OCI-LY1 (cell line): ENCODE results near the gene WDR70.
"Not testable (repeated sequence)": the region's sequence is repeated elsewhere in the genome, so short reads cannot be mapped to it uniquely, and the experiment has no call there.

ENCODE experiments used
- H2AFZ ChIP-seq: fragments of 200-600 bp; sonication (generic), shearing (Covaris generic); 2 replicates; pipeline ENCODE4 v1.6.0; 2014; ENCODE audit warnings: antibody characterized with exemption, mild to moderate bottlenecking, low read length
- H3F3A ChIP-seq: fragments of 200-600 bp; sonication (generic), shearing (Covaris generic); 2 replicates; pipeline ENCODE4 v1.6.0; 2014; ENCODE audit warnings: mild to moderate bottlenecking, antibody characterized with exemption, low read length, moderate library complexity; ENCODE audit not compliant: insufficient read depth
- H3K27ac ChIP-seq: fragments of 200-600 bp; sonication (generic); 2 replicates; pipeline ENCODE4 v1.5.1; 2014; ENCODE audit warnings: low read length, mixed run types, mild to moderate bottlenecking, low read depth; ENCODE audit not compliant: poor library complexity, severe bottlenecking
- H3K27me3 ChIP-seq: fragments of 200-600 bp; sonication (generic); 2 replicates; pipeline ENCODE4 v1.6.0; 2014; ENCODE audit warnings: antibody characterized with exemption, mild to moderate bottlenecking, low read length, moderate library complexity; ENCODE audit not compliant: insufficient read depth
- H3K36me3 ChIP-seq: fragments of 200-600 bp; sonication (generic); 2 replicates; pipeline ENCODE4 v1.6.1; 2014; ENCODE audit warnings: mild to moderate bottlenecking, antibody characterized with exemption, low read length, moderate library complexity, mixed read lengths; ENCODE audit not compliant: insufficient read depth
- H3K4me1 ChIP-seq: fragments of 200-600 bp; sonication (generic); 2 replicates; pipeline ENCODE4 v1.5.1; 2014; ENCODE audit warnings: mild to moderate bottlenecking, low read length, moderate library complexity; ENCODE audit not compliant: insufficient read depth, severe bottlenecking
- H3K4me2 ChIP-seq: fragments of 200-600 bp; sonication (generic), shearing (Covaris generic); 2 replicates; pipeline ENCODE4 v1.6.1; 2014; ENCODE audit warnings: low read length
- H3K4me3 ChIP-seq: fragments of 200-600 bp; sonication (generic); 2 replicates; pipeline ENCODE4 v1.5.1; 2014; ENCODE audit warnings: low read length, low read depth, mild to moderate bottlenecking, mixed read lengths; ENCODE audit not compliant: poor library complexity, severe bottlenecking
- H3K79me2 ChIP-seq: fragments of 200-600 bp; shearing (Covaris generic); 2 replicates; pipeline ENCODE4 v1.6.1; 2016; ENCODE audit warnings: mixed run types, low read length, mixed read lengths; ENCODE audit not compliant: insufficient read depth
- H3K9ac ChIP-seq: fragments of 200-600 bp; sonication (generic), shearing (Covaris generic); 2 replicates; pipeline ENCODE4 v1.6.1; 2014; ENCODE audit warnings: mild to moderate bottlenecking, low read length, mixed read lengths
- H3K9me2 ChIP-seq: fragments of 200-600 bp; sonication (generic), shearing (Covaris generic); 2 replicates; pipeline ENCODE4 v1.6.1; 2014; ENCODE audit warnings: low read depth, mild to moderate bottlenecking, low read length, mixed read lengths
- H3K9me3 ChIP-seq: fragments of 200-600 bp; shearing (Covaris generic); 2 replicates; pipeline ENCODE4 v1.6.1; 2014; ENCODE audit warnings: low read length, mixed read lengths
- H4K20me1 ChIP-seq: fragments of 200-600 bp; sonication (generic), shearing (Covaris generic); 2 replicates; pipeline ENCODE4 v1.6.0; 2016; ENCODE audit warnings: mild to moderate bottlenecking, low read length; ENCODE audit not compliant: insufficient read depth
- CTCF ChIP-seq: fragments of 200-600 bp; sonication (generic), shearing (Covaris generic); IDR thresholded peaks from 2 replicates; pipeline ENCODE4 v1.5.1; 2017; ENCODE audit warnings: mild to moderate bottlenecking, antibody characterized with exemption, low read length, moderate library complexity, mixed read lengths
- EZH2 ChIP-seq: fragments of 200-600 bp; sonication (generic), shearing (Covaris generic); IDR thresholded peaks from 2 replicates; pipeline ENCODE4 v1.8.0; 2017; ENCODE audit warnings: borderline replicate concordance, mixed run types, mild to moderate bottlenecking, antibody characterized with exemption, low read length, moderate library complexity, mixed read lengths

WDR70 gene

GRCh38 chr5:37791321-37791720, 412.2 kb downstream of the WDR70 start:
- Histone ChIP-seq H2AFZ (no peak overlapping the region), H3K9me2 (no peaks in the 10 kb centered on the region), H4K20me1 (no peaks in the 10 kb centered on the region), H3K27ac (no peak overlapping the region), H3K9ac (no peak overlapping the region), H3K4me1 (no peaks in the 10 kb centered on the region), H3K4me3 (no peak overlapping the region), H3F3A (no peaks in the 10 kb centered on the region), H3K36me3 (no peaks in the 10 kb centered on the region), H3K27me3 (no peaks in the 10 kb centered on the region), H3K9me3 (no peaks in the 10 kb centered on the region), H3K4me2 (no peak overlapping the region), H3K79me2 (no peaks in the 10 kb centered on the region)
- TF ChIP-seq CTCF (no peak), EZH2 (no peak)

GRCh38 chr5:37792975-37793631, 414.0 kb downstream of the WDR70 start:
- Histone ChIP-seq H3K4me2 (no peak overlapping the region), H3K79me2 (no peaks in the 10 kb centered on the region), H3F3A (no peaks in the 10 kb centered on the region), H3K9ac (no peak overlapping the region), H4K20me1 (no peaks in the 10 kb centered on the region), H3K27me3 (no peaks in the 10 kb centered on the region), H3K9me2 (no peaks in the 10 kb centered on the region), H3K36me3 (no peaks in the 10 kb centered on the region), H3K4me3 (no peak overlapping the region), H3K9me3 (no peaks in the 10 kb centered on the region), H3K27ac (no peak overlapping the region), H2AFZ (no peak overlapping the region), H3K4me1 (no peaks in the 10 kb centered on the region)
- TF ChIP-seq EZH2 (no peak), CTCF (no peak)

- not testable (repeated sequence) for H3K9ac ChIP-seq, H3K4me2 ChIP-seq, H3K27ac ChIP-seq, H3K9me2 ChIP-seq, H2AFZ ChIP-seq, H3K79me2 ChIP-seq, H3K9me3 ChIP-seq, H4K20me1 ChIP-seq, H3K4me3 ChIP-seq, H3K36me3 ChIP-seq, H3F3A ChIP-seq, H3K27me3 ChIP-seq, H3K4me1 ChIP-seq
Observed at GRCh38 chr5:37795292-37795691, 416.2 kb downstream of the WDR70 start.

- not testable (repeated sequence) for H2AFZ ChIP-seq, H3K4me3 ChIP-seq, H4K20me1 ChIP-seq, H3F3A ChIP-seq, H3K79me2 ChIP-seq, H3K36me3 ChIP-seq, H3K9ac ChIP-seq, H3K27me3 ChIP-seq, H3K27ac ChIP-seq, H3K9me3 ChIP-seq, H3K4me1 ChIP-seq, H3K4me2 ChIP-seq, H3K9me2 ChIP-seq
Observed at GRCh38 chr5:37796435-37796834, 417.3 kb downstream of the WDR70 start.
